ENCODE data around the gene SLC34A2.
"Not testable (repeated sequence)": the region's sequence is repeated elsewhere in the genome, so short reads cannot be mapped to it uniquely, and the experiment has no call there.

The SLC34A2 gene, protein sequence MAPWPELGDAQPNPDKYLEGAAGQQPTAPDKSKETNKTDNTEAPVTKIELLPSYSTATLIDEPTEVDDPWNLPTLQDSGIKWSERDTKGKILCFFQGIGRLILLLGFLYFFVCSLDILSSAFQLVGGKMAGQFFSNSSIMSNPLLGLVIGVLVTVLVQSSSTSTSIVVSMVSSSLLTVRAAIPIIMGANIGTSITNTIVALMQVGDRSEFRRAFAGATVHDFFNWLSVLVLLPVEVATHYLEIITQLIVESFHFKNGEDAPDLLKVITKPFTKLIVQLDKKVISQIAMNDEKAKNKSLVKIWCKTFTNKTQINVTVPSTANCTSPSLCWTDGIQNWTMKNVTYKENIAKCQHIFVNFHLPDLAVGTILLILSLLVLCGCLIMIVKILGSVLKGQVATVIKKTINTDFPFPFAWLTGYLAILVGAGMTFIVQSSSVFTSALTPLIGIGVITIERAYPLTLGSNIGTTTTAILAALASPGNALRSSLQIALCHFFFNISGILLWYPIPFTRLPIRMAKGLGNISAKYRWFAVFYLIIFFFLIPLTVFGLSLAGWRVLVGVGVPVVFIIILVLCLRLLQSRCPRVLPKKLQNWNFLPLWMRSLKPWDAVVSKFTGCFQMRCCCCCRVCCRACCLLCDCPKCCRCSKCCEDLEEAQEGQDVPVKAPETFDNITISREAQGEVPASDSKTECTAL

DNA sequence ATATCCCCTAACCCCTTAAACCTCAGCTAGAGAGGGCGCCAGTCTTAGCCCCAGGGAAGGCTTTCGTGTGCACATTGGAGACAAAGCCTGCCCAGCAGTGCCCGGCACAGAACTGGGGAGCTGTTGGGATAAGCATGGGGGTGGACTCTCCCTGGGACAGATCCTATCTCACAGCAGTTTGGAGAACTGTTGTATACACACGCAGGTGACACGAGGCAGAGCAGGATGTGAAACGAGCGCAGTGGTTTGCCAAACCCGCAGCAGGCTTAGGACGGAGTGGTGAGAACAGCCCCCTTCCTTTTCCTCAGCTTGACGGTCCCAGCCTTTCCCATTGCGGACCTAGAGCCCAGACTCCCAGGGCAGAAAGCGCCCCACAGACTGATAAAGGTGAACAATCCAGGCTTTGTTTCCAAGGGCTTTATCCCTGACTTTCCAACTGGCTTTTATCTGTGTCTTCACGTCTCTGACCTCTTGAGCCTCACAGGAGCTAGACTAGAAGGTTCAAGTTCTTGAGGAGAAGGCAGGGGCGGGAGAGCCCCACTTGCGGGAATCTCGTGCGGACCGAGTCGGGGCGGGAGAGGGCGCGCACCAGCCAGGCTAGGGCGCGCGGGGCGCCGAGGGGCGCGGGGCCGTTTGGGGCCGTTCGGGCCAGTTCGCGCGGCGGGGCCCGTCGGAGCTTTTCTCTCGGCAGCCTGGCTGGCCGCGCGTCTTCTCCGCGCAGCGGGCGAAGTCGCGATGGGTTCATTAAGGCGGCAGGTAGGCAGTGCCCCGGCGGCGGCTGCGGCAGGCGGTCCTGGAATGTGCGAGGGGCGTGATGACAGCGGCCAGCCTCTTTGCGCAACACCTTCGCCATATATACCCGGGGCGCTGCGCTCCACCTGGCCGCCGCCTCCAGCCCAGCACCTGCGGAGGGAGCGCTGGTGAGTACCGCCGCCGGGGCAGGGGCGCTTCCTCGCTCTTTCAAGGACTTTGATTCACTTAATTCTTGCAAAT is at the start of gene SLC34A2:
TSS of gene SLC34A2 (plus strand) at position 881 of the 993 bp plus-strand sequence. CDS start 6,650 bp downstream, outside the sequence.
- DNase-seq (ENCODE audit: low read depth), result no peak
- TF ChIP-seq, protein P1, sequence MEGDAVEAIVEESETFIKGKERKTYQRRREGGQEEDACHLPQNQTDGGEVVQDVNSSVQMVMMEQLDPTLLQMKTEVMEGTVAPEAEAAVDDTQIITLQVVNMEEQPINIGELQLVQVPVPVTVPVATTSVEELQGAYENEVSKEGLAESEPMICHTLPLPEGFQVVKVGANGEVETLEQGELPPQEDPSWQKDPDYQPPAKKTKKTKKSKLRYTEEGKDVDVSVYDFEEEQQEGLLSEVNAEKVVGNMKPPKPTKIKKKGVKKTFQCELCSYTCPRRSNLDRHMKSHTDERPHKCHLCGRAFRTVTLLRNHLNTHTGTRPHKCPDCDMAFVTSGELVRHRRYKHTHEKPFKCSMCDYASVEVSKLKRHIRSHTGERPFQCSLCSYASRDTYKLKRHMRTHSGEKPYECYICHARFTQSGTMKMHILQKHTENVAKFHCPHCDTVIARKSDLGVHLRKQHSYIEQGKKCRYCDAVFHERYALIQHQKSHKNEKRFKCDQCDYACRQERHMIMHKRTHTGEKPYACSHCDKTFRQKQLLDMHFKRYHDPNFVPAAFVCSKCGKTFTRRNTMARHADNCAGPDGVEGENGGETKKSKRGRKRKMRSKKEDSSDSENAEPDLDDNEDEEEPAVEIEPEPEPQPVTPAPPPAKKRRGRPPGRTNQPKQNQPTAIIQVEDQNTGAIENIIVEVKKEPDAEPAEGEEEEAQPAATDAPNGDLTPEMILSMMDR (conservative IDR thresholded peaks at IDR 0.05; ENCODE audit: control insufficient read depth, insufficient read depth, low read depth, low read length), result no peak
- no peak within 1 kb of the TSS for H3K4me3 ChIP-seq (ENCODE audit: control insufficient read depth, low read depth, low read length)

DNA sequence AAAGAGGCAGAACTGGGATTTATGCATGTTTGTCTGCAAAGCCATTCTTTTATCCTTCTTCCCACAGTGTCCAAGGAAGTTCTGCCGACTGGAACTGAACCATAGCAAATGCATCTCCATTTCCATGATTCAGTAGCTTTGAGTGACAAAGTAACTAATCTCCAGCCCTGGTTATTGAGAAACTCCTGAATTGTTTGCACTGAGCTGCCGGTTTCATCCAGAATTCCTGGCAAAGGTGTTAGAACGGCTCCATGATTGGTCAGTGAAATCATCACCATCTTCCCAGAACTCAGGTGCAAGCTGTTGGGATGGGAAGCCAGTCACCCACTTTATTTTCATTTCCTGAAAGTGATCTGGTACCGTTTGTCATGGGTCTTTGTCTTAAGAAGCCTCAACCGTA is 47.0 kb upstream of the SLC34A2 start:
- TF ChIP-seq, protein P1 (conservative IDR thresholded peaks at IDR 0.05; ENCODE audit: control insufficient read depth, insufficient read depth, low read depth, low read length), result no peak
- no peak for DNase-seq (ENCODE audit: low read depth)
- H3K4me3 ChIP-seq (ENCODE audit: control insufficient read depth, low read depth, low read length), result no peak overlapping the region

DNA sequence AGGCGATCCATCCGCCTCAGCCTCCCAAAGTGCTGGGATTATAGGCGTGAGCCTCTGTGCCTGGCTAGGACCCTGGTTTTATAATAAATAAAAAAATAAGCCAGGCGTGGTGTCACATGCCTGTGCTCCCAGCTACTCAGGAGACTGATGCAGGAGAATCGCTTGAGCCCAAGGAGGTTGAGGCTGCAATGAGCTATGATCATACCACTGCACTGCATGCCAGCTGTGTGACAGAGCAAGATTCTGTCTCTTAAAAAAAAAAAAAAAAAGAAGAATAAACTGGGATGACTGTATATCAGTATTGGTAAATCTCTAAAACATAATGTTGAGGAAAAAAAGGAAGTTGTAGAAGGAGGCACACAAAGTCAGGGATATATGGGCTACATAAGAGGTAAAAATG is 45.7 kb upstream of the SLC34A2 start:
- TF ChIP-seq, protein P1 (conservative IDR thresholded peaks at IDR 0.05; ENCODE audit: control insufficient read depth, insufficient read depth, low read depth, low read length), result no peak
- H3K4me3 ChIP-seq (ENCODE audit: control insufficient read depth, low read depth, low read length), result no peak overlapping the region
- DNase-seq (ENCODE audit: low read depth), result peak; percentile 14

DNA sequence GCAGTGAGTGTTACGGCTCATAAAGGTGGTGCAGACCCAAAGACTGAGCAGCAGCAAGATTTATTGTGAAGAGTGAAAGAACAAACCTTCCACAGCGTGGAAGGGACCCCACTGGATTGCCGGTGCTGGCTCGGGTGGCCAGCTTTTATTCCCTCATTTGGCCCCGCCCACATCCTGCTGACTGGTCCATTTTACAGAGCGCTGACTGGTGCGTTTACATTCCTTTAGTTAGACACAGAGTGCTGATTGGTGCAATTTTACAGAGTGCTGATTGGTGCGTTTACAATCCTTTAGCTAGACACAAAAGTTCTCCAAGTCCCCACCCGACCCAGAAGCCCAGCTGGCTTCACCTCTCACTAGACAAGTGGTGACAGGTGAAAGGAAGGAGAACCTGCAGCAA is 42.0 kb upstream of the SLC34A2 start:
- not testable (repeated sequence) for H3K4me3 ChIP-seq (ENCODE audit: control insufficient read depth, low read depth, low read length); DNase-seq (ENCODE audit: low read depth)

DNA sequence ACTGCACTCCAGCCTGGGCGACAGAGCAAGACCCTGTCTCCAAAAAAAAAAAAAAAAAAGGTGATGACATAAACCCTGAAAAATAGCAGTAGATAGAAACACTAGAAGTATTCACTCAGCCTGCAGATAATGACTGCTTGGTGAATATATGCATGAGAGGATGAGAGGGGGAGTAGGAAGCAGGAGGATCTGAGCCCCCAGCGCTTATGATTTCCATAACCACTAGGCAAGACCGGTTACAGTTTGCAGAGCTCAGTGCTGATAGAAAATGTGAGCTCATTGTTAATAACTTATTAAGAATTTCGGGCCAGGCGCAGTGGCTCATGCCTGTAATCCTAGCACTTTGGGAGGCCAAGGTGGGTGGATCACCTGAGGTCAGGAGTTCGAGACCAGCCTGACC is 40.8 kb upstream of the SLC34A2 start:
- no peak for DNase-seq (ENCODE audit: low read depth)
- TF ChIP-seq, protein P1 (conservative IDR thresholded peaks at IDR 0.05; ENCODE audit: control insufficient read depth, insufficient read depth, low read depth, low read length), result no peak
- H3K4me3 ChIP-seq (ENCODE audit: control insufficient read depth, low read depth, low read length), result no peak overlapping the region

DNA sequence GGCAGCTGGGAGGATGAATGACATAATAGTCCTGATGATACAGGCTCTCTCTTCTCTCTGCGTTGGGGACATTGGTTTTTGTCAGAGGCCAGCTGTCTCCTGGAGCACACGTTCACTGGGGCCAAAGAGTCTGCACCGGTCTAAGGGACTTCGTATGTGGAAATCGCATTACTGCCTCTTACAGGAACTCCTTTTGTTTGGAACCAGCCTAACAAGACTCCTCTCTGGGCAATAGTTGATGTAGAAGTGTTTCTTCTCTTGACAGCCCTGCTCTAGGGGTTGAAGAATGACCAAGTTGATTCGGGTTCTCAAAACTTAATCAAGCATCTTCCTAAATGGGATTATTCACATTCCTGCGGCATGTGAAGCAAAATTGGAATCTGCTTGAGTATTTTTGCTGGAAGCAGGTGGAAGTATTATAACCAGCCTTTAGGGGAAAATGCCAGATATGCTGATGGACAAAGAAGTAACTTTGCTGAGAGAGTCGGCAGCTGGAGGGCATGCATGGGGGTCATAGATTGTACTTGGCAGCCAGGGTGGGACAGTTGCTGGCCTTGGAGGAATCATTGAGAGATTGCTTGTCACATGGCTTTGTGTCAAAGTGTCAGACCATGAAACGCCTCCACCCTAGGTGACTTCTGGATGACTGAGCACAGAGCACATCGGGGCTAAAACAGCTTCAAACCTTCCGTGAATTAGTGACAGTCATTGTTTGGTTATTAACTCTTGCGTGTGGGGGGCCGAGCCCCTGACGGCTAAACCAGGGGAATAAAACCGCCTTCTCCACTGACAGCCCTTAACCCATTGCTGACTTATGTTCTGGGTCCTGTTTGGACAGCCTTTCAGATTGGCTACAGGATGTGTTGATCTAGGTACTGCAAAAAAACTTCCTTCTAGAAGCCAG is 34.4 kb upstream of the SLC34A2 start:
- TF ChIP-seq, protein P1 (conservative IDR thresholded peaks at IDR 0.05; ENCODE audit: control insufficient read depth, insufficient read depth, low read depth, low read length), result no peak
- H3K4me3 ChIP-seq (ENCODE audit: control insufficient read depth, low read depth, low read length), result no peak overlapping the region
- no peak for DNase-seq (ENCODE audit: low read depth)

Data from fibroblast of mammary gland (primary cell).